Islet precursor cell (in vitro differentiated cells): ENCODE results near the gene TMEM248.
"Not testable (repeated sequence)": the region's sequence is repeated elsewhere in the genome, so short reads cannot be mapped to it uniquely, and the experiment has no call there.

ENCODE experiments used
- DNase-seq: peaks from one replicate; pipeline ENCODE4 v3.0.0-alpha.2; 2018

The TMEM248 gene

DNA sequence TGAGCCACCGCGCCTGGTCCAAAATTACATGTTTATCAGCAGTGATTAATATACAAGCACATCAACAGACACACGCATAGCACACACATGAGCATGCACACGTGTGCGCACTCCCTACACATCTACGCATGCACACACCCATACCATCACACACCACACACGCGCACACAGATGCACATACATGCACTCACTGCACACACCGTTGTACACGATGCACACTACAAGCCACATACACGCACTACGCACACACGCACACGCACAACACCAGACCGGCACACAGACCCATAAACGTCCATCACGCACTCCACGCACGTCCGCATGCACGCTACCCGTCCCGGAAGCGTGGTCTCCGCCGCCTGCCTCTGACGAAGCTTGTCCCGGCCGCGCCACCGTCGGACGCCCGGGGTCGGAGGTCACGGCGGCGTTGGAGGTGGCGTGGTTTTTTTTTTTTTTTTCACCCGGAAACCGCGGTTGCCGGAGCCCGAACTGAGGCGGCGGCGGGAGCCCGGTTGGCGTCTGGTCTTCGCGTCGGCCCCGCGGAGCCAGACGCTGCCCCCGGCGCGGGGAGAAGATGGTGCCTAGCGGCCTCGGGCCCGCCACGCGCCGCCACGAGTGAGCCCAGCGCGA lies at the start of gene TMEM248:
Gene TMEM248, plus strand, starts transcription at position 457 of the 627 bp plus-strand sequence. CDS start 20,641 bp downstream, outside the sequence.
- peak; percentile 85 for DNase-seq

DNA sequence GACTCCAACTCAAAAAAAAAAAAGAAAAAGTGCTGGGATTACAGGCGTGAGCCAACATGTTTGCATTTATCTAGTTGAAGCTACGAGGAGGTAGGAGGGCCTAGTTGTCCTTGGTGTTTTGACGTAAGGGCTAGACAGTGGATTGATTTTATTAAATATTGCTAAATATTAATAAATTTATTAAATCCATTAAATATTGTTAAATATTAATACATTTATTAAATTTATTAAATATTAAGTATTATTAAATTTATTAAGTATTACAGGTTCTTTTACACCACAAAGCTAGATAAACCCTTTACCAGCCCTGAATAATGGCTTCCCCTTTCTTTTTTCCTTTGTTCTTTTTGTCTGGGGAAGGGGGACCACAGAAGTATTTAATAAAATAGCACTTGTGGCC lies 47.5 kb upstream of the TMEM248 start:
- DNase-seq = no peak

DNA sequence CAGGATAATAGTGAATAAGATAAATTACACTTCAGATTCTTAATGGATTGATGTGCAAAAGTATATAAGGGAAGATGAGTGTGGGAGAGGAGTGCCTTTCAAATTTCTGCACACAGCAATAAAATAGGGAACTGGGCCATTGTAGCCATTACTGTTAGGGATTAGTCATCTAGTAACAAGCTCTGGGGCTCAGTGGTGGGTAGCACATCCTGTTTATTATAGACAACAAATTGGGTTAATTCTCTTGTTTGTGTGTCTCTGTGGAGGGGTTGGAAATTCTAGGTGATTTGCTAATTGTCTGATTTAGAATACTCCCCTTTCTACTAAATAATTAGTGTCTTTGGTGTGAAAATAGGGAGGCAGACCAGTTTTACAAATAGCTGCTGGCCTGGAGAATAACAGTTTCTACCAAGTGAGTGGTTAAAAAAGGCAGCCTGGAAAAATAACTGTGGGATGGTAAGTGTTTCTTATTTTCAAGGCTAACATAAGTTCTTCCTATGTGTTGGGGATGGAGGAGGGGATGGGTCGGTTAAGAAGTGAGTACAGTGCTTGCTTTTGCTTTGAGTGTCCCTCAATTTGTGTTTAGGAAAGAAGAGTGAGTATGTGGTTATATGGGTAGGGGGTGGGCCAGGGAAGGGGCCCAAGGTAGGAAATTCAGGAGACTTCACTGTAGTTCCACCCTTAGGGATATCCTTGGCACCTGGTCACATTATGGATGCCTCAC lies 43.3 kb upstream of the TMEM248 start:
- no peak for DNase-seq

GRCh38 chr7:66878301-66878685 lies 42.7 kb upstream of the TMEM248 start:
- not testable (repeated sequence) for DNase-seq

DNA sequence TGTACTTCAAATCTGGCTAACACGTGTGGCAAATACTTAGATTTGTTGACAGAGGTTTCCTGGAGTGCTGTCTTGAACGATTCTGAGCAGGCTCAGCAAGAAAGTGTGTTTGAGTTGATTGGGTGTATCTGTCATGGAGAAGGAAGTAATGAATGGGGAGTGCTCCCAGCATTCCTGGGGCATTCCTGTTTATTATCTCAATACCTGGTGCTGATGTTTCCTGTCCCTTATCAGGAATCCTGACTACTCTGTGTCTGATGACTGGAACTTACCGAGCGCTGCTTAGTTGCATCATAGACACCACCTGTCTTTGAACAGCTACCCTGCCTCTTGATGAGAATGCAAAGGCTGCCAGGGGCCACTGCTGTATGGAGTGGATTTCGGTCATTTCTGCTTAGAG lies 41.0 kb upstream of the TMEM248 start:
- DNase-seq = peak; percentile 72

- DNase-seq = not testable (repeated sequence)
These were observed 40.4 kb upstream of the TMEM248 start for GRCh38 chr7:66880577-66880976.

- no peak for DNase-seq
These were observed 37.3 kb upstream of the TMEM248 start for GRCh38 chr7:66883716-66884115.

- not testable (repeated sequence) for DNase-seq
These were observed 36.5 kb upstream of the TMEM248 start for GRCh38 chr7:66884556-66884955.

DNA sequence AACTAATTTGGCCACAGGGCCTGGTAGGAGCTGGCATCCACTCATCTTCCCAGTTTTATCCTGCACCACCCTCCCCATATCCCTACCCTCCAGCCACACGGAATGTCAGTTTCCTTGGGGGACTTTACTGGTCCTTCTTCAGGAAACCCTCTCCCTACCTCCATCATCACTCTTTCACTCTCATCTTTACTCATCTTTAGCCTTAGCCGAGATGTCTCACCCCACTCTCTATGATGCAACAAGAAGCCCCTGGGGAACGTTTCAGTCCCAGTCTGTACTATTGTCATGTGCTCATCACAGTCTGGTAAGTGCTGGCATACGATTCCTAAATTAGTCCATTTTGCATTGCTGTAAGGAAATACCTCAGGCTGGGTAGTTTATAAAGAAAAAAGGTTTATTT lies 34.9 kb upstream of the TMEM248 start:
- no peak for DNase-seq

GRCh38 chr7:66888223-66888622 lies 32.8 kb upstream of the TMEM248 start:
- not testable (repeated sequence) for DNase-seq

- peak; percentile 67 for DNase-seq
These were observed 26.5 kb upstream of the TMEM248 start for GRCh38 chr7:66894463-66895080.

- DNase-seq = no peak
These were observed 24.6 kb upstream of the TMEM248 start for GRCh38 chr7:66896441-66896840.

DNA sequence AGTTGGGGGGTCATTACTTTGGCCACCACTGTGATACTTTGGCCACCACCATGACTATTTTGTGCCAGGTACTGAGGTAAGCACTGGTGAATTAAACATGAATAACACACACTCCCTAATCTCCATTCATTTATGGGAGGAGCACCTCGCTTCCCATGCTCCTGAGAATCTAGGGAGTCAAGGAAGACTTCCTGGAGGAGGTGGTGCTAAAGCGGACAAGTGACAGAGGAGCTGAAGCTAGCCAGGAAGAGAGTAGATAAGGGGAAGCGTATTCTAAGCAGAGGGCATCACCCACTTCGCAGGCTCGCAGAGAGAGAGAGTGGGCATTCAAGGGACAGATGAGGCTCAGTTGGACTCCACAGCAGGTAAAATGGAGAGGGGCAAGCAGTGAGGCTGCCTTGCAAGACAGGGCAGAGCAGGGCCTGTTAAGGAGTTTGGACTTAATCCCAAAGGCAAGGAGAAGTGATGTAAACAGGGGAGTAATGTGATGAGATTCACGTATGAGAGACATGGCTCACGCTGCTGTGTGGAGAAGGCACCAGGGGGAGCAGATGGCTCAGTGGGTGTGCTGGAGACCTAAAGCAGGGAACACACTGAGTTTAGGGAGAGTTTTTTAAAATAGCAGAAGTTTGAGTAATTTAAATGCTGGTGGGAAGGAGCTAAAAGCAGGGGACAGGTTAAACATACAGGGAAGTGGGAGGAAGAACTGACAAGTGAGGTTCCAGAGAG lies 21.3 kb upstream of the TMEM248 start:
- no peak for DNase-seq

GRCh38 chr7:66901941-66902843 lies 18.8 kb upstream of the TMEM248 start:
- no peak for DNase-seq

GRCh38 chr7:66902844-66903180 lies 18.2 kb upstream of the TMEM248 start:
- no peak for DNase-seq

- DNase-seq = no peak
These were observed 17.5 kb upstream of the TMEM248 start for GRCh38 chr7:66903360-66904062.

- DNase-seq = no peak
These were observed 16.9 kb upstream of the TMEM248 start for GRCh38 chr7:66904063-66904593.

DNA sequence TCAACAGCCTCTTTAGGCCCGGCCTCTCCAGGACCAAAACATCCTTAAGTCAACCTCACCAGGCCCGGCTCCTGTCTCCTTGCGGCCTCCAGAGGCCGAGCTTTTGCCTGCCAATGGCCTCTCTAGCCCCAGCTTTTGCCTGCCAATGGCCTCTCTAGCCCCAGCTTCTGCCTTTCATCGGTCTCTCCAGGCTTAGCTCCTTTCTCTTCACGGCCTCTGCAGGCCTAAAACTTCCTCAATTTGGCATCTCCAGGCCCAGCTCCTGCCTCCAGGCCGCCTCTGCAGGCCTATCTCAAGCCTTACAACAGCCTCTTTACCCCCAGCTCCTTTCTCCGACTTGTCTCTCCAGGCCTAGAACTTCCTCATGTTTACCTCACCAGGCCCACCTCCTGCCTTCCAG lies 15.7 kb upstream of the TMEM248 start:
- DNase-seq = no peak

- no peak for DNase-seq
These were observed 15.3 kb upstream of the TMEM248 start for GRCh38 chr7:66905689-66906088.

DNA sequence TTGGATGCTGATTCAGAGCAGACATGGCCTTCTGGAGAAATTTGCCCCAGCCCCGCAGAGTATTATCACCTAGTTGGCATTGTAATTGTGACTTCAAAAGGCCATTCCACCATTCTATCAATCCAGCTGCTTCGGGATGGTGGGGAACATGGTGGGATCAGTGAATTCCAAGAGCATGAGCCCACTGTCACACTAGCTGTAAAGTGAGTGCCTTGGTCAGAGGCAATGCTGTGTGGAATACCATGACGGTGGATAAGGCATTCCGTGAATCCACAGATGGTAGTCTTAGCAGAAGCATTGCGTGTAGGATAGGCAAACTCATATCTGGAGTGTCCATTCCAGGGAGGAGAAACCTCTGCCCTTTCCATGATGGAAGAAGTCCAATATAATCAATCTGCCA lies 13.3 kb upstream of the TMEM248 start:
- no peak for DNase-seq

- DNase-seq = not testable (repeated sequence)
These were observed 12.4 kb upstream of the TMEM248 start for GRCh38 chr7:66908598-66908997.

DNA sequence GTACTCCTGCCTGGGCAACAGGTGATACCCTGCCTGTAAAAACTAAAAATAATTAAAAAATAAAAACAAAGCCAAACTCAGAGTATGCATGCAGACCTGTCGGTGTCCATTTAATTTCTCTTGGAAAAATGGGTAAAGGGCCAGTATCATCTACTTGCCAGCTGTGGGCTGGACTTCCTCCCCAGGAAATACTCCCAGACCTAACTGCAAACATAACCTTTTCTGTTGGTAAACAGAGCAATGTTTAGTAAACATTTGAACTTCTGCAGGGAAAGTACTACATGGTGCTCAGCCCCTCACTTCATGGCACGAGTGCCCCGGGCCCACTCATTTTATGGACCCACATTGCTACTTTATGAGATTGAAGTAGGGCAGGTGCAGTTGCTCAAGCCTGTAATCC lies 10.2 kb upstream of the TMEM248 start:
- no peak for DNase-seq
